SK-N-MC (cell line): ENCODE measurements around the gene C5AR2.
"Not testable (repeated sequence)": the region's sequence is repeated elsewhere in the genome, so short reads cannot be mapped to it uniquely, and the experiment has no call there.

Source experiments
- DNase-seq: peaks from one replicate; pipeline ENCODE4 v3.0.0-alpha.2; 2011; ENCODE audit warnings: low read depth, low spot score
- H3K27ac ChIP-seq: fragments of 200-600 bp; sonication (generic); 2 replicates; pipeline ENCODE4 v1.5.1; 2016; ENCODE audit warnings: mixed run types
- H3K36me3 ChIP-seq: fragments of 200-600 bp; sonication (generic); 2 replicates; pipeline ENCODE4 v1.6.1; 2017; ENCODE audit warnings: antibody characterized with exemption, low read length, mixed read lengths; ENCODE audit not compliant: insufficient read depth
- H3K4me3 ChIP-seq: fragments of 200-600 bp; sonication (generic); 2 replicates; pipeline ENCODE4 v1.5.1; 2016
- H3K9ac ChIP-seq: fragments of 200-600 bp; sonication (generic); 2 replicates; pipeline ENCODE4 v1.8.0; 2017; ENCODE audit warnings: mixed run types, mixed read lengths; ENCODE audit not compliant: insufficient read length
- H3K9me3 ChIP-seq: fragments of 200-600 bp; sonication (generic); 2 replicates; pipeline ENCODE4 v1.6.1; 2017; ENCODE audit warnings: low read depth, mild to moderate bottlenecking, antibody characterized with exemption, low read length, moderate library complexity, mixed read lengths
- EZH2 ChIP-seq: fragments of 200-600 bp; sonication (generic); IDR thresholded peaks from one replicate; pipeline ENCODE4 v1.6.1; 2017; ENCODE audit warnings: antibody characterized with exemption
- FOXP2 ChIP-seq: optimal IDR thresholded peaks from 2 replicates; pipeline ENCODE3; 2011; ENCODE audit warnings: mild to moderate bottlenecking, moderate library complexity; ENCODE audit not compliant: insufficient read depth; ENCODE audit errors: extremely low read length, control extremely low read depth
- POLR2AphosphoS5 ChIP-seq: IDR thresholded peaks from 2 replicates; pipeline ENCODE4 v1.6.1; 2012; ENCODE audit warnings: mild to moderate bottlenecking, low read depth, low read length, borderline replicate concordance

C5AR2 gene

DNA sequence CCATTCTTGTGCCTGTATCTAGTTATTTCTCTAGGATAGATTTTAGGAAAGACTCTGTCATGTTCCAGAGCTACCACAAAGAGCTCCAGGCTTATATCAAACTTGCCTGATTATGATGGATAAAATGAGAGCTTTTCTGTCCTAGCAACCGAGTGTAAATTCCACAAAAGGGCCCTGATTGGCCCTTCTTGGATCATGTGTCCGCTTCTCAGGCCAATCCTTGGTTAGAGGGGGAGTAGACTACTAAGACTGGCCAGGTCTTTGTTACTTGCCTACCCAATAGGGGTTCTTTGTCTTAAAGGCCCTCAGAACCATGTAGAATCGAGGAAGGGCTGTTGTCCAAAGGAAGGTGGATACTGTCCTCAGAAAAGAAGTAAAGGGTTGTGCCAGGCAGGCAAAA lies 19.6 kb downstream of the C5AR2 start:
- TF ChIP-seq POLR2AphosphoS5 (no peak; the same call in 1 of the 2 replicates), EZH2 (no peak), FOXP2 (no peak)
- no peak for DNase-seq
- H3K4me3 ChIP-seq, result no peak overlapping the region
- H3K9ac ChIP-seq, result no peak overlapping the region
- no peaks in the 10 kb centered on the region for H3K9me3 ChIP-seq
- no peak overlapping the region for H3K27ac ChIP-seq
- peaks cover 46% of the 10 kb centered on the region for H3K36me3 ChIP-seq

DNA sequence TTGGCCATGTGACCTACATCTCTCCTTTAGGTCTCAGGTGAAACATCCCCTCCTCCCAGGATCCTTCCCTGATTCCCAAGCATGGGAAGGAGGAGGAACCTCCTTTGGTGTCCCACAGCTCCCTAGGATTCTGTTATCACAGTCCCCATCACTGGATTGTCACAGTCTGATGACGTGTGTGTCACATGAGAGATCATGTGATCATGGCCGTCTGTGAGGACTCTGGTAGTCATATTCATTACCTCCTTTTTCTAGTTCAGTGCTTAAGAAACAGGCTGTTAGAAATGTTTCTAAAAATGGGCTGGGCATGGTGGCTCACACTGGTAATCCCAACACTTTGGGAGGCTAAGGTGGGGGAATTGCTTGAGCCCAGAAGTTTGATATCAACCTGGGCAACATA lies 20.1 kb downstream of the C5AR2 start:
- H3K9me3 ChIP-seq, result no peaks in the 10 kb centered on the region
- no peak overlapping the region for H3K4me3 ChIP-seq
- H3K27ac ChIP-seq, result no peak overlapping the region
- peaks cover 51% of the 10 kb centered on the region for H3K36me3 ChIP-seq
- no peak overlapping the region for H3K9ac ChIP-seq
- no peak for DNase-seq
- peak; percentile 26; the same call in 1 of the 2 replicates for TF ChIP-seq POLR2AphosphoS5
- no peak for TF ChIP-seq FOXP2

DNA sequence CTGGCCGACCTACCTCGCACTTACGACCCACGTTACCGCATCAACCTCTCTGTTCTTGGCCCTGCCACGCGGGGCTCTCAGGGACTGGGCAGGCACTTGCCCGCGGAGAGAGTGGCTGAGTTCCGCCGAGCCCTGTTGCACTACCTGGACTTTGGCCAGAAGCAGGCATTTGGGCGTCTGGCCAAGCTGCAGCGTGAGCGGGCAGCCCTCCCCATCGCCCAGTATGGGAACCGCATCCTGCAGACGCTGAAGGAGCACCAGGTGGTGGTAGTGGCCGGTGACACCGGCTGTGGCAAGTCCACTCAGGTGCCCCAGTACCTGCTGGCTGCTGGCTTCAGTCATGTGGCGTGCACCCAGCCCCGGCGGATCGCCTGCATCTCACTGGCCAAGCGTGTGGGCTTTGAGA lies 21.3 kb downstream of the C5AR2 start:
- Histone ChIP-seq H3K9me3 (no peaks in the 10 kb centered on the region), H3K9ac (no peak overlapping the region), H3K36me3 (peaks cover 63% of the 10 kb centered on the region), H3K4me3 (no peak overlapping the region), H3K27ac (no peak overlapping the region)
- TF ChIP-seq POLR2AphosphoS5, result no peak
- no peak for DNase-seq

DNA sequence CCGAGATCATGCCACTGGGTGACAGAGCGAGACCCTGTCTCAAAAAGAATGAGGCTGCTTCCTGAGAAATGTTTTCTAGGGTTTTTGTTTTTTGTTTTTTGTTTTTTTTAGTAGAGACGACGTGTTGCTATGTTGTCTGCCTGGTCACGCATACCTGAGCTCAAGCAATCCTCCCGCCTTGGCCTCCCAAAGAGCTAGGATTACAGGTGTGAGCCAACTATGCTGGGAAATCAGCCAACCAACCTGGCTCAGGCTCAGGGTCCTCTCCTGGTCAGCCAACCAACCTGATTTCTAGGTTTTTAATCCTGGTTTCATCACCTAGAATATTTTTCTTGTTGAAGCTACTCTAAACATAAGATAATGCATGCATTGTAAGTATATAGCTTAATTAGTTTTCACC lies 24.9 kb downstream of the C5AR2 start:
- H3K9me3 ChIP-seq, result no peaks in the 10 kb centered on the region
- TF ChIP-seq EZH2 (no peak), POLR2AphosphoS5 (no peak), FOXP2 (no peak)
- DNase-seq, result no peak
- no peak overlapping the region for H3K9ac ChIP-seq
- no peak overlapping the region for H3K27ac ChIP-seq
- H3K36me3 ChIP-seq, result peaks cover 95% of the 10 kb centered on the region
- no peak overlapping the region for H3K4me3 ChIP-seq

DNA sequence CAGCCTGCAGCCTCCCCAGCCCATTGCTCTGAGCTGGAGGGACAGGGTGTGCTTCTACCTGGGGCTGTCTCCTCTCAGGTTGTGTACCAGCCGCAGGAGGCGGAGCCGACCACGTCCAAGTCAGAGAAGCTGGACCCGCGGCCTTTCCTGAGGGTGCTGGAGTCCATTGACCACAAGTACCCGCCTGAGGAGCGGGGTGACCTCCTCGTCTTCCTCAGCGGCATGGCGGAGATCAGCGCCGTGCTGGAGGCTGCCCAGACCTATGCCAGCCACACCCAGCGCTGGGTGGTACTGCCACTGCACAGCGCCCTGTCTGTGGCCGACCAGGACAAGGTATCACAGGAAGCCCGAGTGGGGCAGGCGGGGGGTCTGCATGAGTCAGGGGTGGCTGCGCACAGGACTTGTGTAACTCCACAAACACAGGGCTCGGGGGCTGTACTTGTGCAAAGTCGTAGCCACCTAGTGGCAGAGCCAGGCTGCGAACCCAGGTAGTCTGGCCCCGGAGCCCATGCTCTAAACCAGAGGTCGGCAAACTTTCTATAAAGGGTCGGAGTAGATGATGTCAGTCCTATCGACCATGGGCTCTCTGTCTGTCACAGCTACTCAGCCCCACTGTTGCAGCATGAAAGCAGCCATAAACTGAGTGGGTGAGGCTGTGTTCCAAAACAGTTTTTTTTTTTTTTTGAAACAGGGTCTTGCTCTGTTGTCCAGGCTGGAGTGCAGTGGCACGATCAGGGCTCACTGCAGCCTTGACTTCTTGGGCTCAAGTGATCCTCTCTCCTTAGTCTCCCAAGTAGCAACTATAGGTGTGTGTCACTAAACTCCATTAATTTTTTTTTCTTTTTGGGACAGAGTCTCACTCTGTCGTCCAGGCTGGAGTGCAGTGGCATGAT lies 26.1 kb downstream of the C5AR2 start:
- DNase-seq, result no peak
- Histone ChIP-seq H3K36me3 (peaks cover 89% of the 10 kb centered on the region), H3K27ac (no peak overlapping the region), H3K9me3 (no peaks in the 10 kb centered on the region), H3K4me3 (no peak overlapping the region), H3K9ac (no peak overlapping the region)
- no peak for TF ChIP-seq EZH2
- no peak for TF ChIP-seq POLR2AphosphoS5
- no peak for TF ChIP-seq FOXP2

DNA sequence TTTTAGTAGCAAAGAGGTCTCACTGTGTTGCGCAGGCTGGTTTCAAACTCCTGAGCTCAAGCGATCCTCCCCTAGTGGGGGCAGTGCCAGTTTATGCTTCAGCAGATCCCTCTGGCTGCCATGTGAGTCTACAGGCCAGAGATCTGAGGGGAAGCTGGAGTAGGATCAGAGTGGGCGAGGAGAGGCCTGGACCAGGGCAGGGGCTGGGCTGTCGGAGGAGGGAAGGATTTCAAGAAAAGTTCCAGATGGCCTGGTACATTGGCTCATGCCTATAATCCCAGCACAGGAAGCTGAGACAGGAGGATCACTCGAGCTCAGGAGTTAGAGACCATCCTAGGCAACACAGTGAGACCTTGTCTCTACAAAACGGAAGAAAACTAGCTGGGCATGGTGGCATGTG lies 27.0 kb downstream of the C5AR2 start:
- no peak for DNase-seq
- Histone ChIP-seq H3K9me3 (no peaks in the 10 kb centered on the region), H3K9ac (no peak overlapping the region), H3K36me3 (peaks cover 88% of the 10 kb centered on the region), H3K27ac (no peak overlapping the region), H3K4me3 (no peak overlapping the region)
- TF ChIP-seq EZH2, result no peak
- no peak for TF ChIP-seq POLR2AphosphoS5
- TF ChIP-seq FOXP2, result no peak

DNA sequence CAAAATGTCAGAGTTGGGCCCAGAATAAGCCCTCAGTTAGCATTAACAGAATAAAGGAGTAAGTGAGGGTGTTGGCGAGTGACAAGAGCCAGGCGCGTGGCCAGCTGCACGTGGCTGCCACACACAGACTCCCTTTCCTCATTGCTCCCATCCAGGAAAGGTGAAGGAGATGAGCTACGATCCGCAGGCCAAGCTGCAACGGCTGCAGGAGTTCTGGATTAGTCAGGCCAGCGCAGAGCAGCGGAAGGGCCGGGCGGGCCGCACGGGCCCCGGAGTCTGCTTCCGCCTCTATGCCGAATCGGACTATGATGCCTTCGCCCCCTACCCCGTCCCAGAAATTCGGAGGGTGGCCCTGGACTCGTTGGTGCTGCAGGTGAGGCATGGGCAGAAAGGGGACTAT lies 30.3 kb downstream of the C5AR2 start:
- no peaks in the 10 kb centered on the region for H3K9me3 ChIP-seq
- H3K36me3 ChIP-seq, result peaks cover 71% of the 10 kb centered on the region
- no peak for DNase-seq
- no peak overlapping the region for H3K27ac ChIP-seq
- TF ChIP-seq EZH2 (no peak), POLR2AphosphoS5 (no peak), FOXP2 (no peak)
- no peak overlapping the region for H3K4me3 ChIP-seq
- H3K9ac ChIP-seq, result no peak overlapping the region

DNA sequence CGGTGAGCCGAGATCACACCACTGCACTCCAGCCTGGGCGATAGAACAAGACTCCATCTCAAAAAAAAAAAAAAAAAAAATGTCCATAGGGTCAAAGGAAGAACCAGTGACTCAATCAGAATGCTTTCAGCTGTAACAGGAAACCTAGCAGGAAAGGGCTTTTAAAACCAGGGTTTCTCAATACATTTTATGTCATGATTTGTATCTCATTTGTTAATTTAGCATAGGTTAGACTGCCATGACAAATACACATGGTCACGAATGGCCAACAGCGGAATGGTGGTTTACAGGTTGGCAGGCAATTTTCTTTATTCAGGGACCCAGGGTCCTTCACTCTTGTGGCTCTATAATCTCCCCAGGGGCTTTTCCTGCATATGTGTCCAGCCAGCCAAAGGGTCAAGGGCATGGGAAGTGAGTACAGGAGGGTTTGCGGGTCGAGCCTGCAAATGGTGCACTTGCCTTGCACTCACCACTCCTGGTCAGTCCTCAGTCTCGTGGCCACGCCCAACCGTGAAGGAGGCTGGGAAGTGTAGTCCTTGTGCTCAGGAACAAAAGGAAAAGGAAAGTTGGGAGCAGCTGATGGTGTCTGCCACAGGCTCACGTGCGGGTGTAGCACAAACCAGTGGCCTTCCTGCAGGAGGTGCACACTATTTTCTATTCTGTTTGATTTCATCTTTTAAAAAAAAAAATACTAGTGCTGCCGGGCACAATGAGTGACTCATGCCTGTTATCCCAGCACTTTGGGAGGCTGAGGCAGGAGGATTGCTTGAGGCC lies 32.0 kb downstream of the C5AR2 start:
- Histone ChIP-seq H3K4me3 (no peak overlapping the region), H3K9me3 (no peaks in the 10 kb centered on the region), H3K36me3 (peaks cover 60% of the 10 kb centered on the region), H3K9ac (no peak overlapping the region), H3K27ac (no peak overlapping the region)
- TF ChIP-seq EZH2, result no peak
- no peak for TF ChIP-seq POLR2AphosphoS5
- TF ChIP-seq FOXP2, result no peak
- no peak for DNase-seq

DNA sequence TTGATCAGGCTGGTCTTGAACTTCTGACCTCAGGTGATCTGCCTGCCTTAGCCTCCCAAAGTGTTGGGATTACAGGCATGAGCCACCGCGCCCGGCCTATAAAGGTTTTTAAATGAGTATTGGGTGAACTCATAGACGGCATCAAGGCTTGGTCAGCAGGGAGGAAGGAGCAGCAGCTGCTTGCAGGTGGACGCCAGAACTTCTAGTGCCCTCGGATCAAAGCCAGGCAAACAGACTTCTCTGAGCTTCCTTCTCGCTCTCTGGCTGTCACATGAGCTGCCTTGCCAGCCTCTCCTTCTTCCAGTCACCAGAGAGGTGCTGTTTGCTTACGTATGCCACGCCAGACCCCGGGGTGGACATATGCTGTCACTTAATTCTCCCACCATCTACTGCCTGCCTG lies 33.5 kb downstream of the C5AR2 start:
- H3K36me3 ChIP-seq, result peaks cover 60% of the 10 kb centered on the region
- H3K4me3 ChIP-seq, H3K9me3 ChIP-seq, H3K27ac ChIP-seq, H3K9ac ChIP-seq, DNase-seq: not testable (repeated sequence)
